Measurements from ENCODE around the gene ZNF385A. TPM values are rescaled to one million over a fixed set of nuclear protein-coding genes. Genes with fewer than 3 reads are reported as not detected.

The ZNF385A gene
- total and polyA plus RNA-seq, 2 donors (not counting 3 experiments of a cell fraction or from before 2014, with no cell fraction given), result 1.6 to 7.9 TPM

GRCh38 chr12:54409267-54409666 lies 24.7 kb upstream of the ZNF385A start:
- FAIRE-seq, result no peak
- intact Hi-C loops (cut with micrococcal nuclease) (no loop called here), dilution Hi-C loops (cut with MboI; ENCODE audit: extremely low pct_ligation_motif_present, low sequenced_read_pairs) (no loop called here)
- H3K9ac ChIP-seq (replicated peaks; ENCODE audit: extremely low read depth, insufficient read depth, low read length), result no peak overlapping the region
- H3K27me3 ChIP-seq (ENCODE audit: control insufficient read depth in 2 of 2, insufficient read depth in 2 of 2, low read length in 2 of 2), result no peaks in the 10 kb centered on the region
- H3K4me1 ChIP-seq (ENCODE audit: control insufficient read depth, extremely low read depth, insufficient read depth, low read length), result peaks cover 40% of the 10 kb centered on the region
- TF ChIP-seq MAX (IDR thresholded peaks at IDR 0.05; ENCODE audit: insufficient read depth, insufficient read length) (no peak), CTCF (IDR thresholded peaks at IDR 0.05; ENCODE audit: extremely low read depth in 1 of 2, insufficient read depth in 1 of 2, low read depth in 1 of 2, low read length in 2 of 2) (no peak), FOS (IDR thresholded peaks at IDR 0.05; ENCODE audit: borderline replicate concordance, insufficient read depth, low read length) (no peak), JUN (IDR thresholded peaks at IDR 0.05; ENCODE audit: borderline replicate concordance, insufficient read depth, insufficient read length, low read depth) (no peak), POLR2AphosphoS5 (IDR thresholded peaks at IDR 0.05; ENCODE audit: insufficient read depth, low read depth, low read length) (no peak), EZH2 (IDR thresholded peaks at IDR 0.05; ENCODE audit: borderline replicate concordance, low read depth, low read length, severe bottlenecking) (no peak), GATA2 (IDR thresholded peaks at IDR 0.05; ENCODE audit: insufficient read depth, insufficient read length, low read depth, low read length) (no peak)
- no peak overlapping the region for H2AFZ ChIP-seq (ENCODE audit: low read depth, low read length)
- no TSS peak for BruUV-seq (replicated peaks)
- peaks cover 95% of the 10 kb centered on the region for H3K79me2 ChIP-seq (ENCODE audit: control insufficient read depth, insufficient read depth, low read length)
- DNase-seq (ENCODE audit: low read depth, low spot score), result no peak
- no peaks in the 10 kb centered on the region for H4K20me1 ChIP-seq (replicated peaks; ENCODE audit: control insufficient read depth, extremely low read depth, insufficient read depth, low read length)
- no peak overlapping the region for H3K4me3 ChIP-seq (replicated peaks in 1 of 3; ENCODE audit: insufficient read depth in 1 of 3, low read depth in 1 of 3, low read length in 3 of 3)
- peaks cover 48 to 63% of the 10 kb centered on the region in 2 experiments for H3K36me3 ChIP-seq (ENCODE audit: control insufficient read depth in 2 of 2, extremely low read depth in 1 of 2, insufficient read depth in 2 of 2, low read length in 2 of 2)
- H3K4me2 ChIP-seq (ENCODE audit: insufficient read depth, low read length), result no peak overlapping the region
- H3K9me1 ChIP-seq (replicated peaks; ENCODE audit: control insufficient read depth, extremely low read depth, insufficient read depth, low read length), result no peaks in the 10 kb centered on the region
- ChIA-PET POLR2A (interaction anchor here (0.6 kb wide), 1 partner anchor 10 kb away, joined by 3 read pairs; no protein-coding TSS in a partner anchor), CTCF (interaction anchor here (1.1 to 11.1 kb wide), 4 partner anchors 9 to 30 kb away, joined by 3 to 221 read pairs (median 20); no protein-coding TSS in a partner anchor)
- no peaks in the 10 kb centered on the region for H3K9me3 ChIP-seq (replicated peaks; ENCODE audit: control insufficient read depth, insufficient read depth, low read length)
- H3K27ac ChIP-seq (ENCODE audit: insufficient read depth, low read depth, low read length), result no peak overlapping the region

Data from endothelial cell of umbilical vein (primary cell).